NCI-H82 treated with DMSO at 0.1 percent for 48 hours (cell line): ENCODE data around the gene WDR53.
"Not testable (repeated sequence)": the region's sequence is repeated elsewhere in the genome, so short reads cannot be mapped to it uniquely, and the experiment has no call there.

Source experiments
- DNase-seq: peaks from one replicate; lab custom pipeline; 2025; ENCODE audit not compliant: unreplicated experiment; lab: John Stamatoyannopoulos, UW

Gene WDR53

DNA sequence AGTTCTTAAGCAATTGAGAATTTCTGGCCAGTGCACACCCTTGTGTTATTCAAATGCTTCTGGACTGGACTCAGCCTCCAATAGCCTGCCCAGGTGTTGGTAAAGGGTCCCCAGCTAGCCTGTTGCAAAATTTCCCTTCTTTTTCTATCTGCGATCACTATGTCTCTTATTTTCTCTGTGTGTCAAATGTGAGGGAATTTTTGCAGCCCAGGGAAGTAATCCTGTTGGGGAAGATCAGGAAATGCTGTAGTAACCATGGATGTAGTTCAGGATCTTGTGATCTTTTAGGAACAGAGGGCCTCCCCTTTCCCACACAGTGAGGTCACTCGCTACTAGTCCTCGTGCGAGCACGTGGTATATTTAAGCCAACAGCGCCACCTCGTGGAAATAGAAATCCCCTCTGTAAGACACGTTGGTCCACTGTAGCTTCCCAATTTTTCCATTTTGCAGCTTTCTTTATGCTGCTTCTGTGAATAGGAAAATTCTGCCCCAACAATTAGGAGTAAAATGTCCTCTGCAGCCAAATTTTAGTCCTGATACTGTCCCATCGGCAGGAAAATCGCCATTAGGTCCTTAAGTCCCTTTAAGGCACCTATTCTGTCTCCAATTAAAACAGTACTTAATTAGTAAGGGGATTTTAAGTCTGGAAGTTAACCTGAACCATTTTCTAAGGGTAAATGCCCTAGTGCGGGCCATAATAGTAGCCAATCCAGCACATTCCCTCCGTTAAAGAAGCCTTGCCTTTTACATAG lies 49.2 kb downstream of the WDR53 start:
- DNase-seq = peak; percentile 51

DNA sequence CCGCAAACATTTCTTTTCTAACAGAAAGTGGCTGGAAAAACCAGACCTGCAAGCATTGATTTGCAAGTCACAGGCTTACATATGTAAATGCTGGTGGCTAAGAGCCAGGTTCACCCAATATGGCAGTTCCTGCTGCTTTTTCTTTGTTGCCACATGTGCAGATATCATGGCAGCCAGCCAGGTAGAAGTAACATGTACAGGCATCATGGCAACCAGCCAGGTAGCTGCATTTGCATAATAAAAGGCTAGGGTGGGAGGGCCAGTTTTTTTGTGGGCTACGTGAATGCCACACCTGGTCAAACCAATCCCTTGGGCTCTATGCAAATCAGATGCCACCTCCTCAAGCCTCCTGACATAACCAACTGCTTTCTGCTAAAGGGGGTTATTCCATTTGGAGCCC lies 50.4 kb downstream of the WDR53 start:
- no peak for DNase-seq

DNA sequence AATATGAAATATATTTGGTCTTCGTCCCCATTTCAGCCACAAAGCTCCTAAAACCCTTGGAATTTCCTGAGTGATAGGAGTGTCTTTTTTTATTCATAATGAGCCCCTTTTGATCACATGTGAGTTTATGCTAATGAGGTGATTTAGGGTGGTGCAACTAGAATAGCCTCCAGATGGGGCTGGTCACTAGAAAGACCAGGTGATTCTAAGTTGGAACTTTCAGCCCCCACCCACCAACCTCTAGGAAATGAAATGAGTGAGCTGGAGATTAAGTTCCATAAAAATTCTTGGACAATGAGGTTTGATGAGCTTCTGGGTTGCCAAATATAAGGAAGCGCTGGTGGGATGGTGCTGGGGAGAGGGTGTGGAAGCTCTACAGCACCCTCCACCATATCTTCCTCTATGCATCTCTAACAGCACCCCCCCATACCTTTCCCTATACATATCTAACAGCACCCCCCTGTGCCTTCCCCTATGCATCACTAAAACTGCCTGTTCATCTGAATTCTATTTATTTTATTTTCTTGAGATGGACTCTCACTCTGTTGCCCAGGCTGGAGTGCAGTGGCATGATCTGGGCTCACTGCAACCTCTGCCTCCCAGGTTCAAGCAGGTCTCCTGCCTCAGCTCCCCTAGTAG lies 51.1 kb downstream of the WDR53 start:
- no peak for DNase-seq

DNA sequence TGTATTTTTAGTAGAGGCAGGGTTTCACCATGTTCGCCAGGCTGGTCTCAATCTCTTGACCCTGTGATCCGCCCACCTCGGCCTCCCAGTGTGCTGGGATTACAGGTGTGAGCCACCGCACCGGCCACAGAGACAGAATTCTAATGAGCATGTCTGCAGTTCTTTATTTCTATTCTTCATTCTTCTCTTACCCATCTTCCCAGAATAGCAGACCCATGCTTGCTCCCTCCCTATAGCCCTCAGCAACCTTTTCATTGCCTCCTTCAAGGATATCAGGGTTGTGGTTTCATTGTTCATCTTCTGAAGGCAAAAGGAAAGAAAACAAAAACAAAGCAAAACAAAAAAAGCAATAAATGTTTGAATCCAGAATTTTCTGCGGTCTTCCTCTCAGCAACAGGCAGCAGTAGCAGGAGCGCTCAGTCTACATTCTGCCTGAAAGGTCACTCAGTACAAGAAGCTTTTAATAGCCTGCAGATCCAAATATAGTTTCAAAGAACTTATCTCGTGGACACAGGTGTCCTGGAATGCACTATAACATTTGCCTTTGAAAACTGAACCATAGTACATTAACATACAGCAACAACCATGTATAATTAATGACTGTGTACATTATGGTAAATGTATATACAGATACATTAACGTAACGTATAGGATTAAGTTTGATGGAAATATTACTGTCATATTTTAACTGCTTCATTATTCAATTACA lies 53.3 kb downstream of the WDR53 start, which contains the start of gene SMCO1:
TSS of gene SMCO1 (minus strand) at position 434 of the 709 bp plus-strand sequence. CDS start at position 297, 137 bp downstream.
- no peak for DNase-seq

DNA sequence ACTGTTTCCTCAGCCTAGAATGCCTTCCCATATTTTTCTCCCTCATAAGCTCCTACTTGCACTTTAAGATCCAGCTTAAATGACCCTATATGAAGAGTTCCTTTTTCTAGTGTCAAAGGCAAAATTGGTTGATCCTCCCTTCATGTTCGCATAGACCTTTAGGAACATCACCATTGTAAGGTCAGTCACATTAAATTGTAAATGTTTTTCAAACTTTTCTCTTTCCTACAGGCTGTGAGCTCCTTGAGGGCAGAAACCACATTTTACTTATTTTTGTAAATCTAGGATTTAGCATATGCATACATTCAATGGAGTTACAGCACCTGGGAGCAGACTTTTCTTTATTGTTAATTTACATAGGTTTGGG lies 54.0 kb downstream of the WDR53 start:
- no peak for DNase-seq

DNA sequence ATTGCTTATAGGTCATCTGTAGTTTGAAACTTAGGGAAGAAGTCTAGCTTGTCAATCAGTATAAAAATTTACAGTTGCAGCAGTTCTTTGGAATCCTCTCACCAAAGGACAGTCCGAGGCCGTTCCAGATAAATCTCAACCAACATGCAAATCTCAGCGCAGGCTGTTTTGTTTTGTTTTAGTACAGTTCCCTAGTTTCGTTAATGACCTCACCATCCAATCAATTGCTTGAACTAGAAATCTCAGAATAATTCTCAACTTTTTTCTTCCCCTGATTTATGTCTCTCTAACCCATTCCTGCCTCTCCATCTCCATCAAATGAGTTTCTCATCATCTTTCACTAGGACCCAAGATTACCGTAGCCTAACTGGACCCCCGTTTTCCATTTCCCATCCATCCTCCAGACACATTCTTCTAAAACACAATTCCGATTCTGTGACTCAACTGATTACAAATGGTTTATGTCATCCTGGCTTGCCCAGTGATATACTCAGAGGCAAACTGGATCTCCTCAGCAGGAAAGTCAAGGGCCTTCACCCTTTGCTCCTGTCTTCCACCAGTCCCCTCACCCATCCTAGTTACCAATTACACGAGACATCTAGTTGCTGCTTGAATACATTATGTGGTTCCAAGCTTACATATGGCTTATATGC lies 54.5 kb downstream of the WDR53 start:
- no peak for DNase-seq

DNA sequence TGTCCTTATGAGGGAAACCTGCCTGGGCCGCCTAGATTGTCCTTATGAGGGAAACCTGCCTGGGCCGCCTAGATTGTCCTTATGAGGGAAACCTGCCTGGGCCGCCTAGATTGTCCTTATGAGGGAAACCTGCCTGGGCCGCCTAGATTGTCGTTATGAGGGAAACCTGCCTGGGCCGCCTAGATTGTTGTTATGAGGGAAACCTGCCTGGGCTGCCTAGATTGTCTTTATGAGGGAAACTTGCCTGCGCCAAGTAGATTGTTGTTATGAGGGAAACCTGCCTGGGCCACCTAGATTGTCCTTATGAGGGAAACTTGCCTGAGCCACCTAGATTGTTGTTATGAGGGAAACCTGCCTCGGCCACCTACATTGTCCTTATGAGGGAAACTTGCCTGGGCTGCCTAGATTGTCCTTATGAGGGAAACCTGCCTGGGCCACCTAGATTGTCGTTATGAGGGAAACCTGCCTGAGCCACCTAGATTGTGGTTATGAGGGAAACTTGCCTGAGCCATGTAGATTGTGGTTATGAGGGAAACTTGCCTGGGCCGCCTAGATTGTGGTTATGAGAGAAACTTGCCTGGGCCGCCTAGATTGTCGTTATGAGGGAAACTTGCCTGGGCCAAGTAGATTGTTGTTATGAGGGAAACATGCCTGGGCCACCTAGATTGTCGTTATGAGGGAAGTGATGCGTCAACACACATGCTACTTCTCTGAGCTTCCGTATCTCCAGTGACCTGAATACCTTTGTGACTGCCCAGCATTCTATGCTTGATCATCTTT lies 56.5 kb downstream of the WDR53 start:
- DNase-seq = not testable (repeated sequence)

DNA sequence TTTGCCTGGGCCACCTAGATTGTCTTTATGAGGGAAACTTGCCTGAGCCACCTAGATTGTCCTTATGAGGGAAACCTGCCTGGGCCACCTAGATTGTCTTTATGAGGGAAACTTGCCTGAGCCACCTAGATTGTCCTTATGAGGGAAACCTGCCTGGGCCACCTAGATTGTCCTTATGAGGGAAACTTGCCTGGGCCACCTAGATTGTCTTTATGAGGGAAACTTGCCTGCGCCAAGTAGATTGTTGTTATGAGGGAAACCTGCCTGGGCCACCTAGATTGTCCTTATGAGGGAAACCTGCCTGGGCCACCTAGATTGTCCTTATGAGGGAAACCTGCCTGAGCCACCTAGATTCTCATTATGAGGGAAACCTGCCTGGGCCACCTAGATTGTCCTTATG lies 57.2 kb downstream of the WDR53 start:
- DNase-seq = not testable (repeated sequence)

DNA sequence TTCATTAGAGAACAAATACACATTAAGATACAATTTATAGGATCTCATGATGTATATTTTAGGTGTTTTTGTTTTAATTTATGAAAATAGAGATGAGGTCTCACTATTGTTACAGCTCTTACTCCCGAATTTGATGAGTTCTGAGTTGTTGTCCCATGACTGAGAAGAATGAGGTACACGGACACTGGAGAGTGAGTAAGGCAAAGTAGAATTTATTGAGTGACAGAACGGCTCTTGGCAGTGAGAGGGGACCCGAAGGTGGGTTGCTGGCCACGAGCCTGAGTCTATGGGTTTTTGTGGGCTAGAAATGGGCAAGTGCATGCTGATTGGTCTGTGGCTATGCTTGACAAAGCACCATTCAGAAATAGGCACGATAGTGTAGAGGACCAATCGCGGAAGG lies 61.7 kb downstream of the WDR53 start:
- no peak for DNase-seq

DNA sequence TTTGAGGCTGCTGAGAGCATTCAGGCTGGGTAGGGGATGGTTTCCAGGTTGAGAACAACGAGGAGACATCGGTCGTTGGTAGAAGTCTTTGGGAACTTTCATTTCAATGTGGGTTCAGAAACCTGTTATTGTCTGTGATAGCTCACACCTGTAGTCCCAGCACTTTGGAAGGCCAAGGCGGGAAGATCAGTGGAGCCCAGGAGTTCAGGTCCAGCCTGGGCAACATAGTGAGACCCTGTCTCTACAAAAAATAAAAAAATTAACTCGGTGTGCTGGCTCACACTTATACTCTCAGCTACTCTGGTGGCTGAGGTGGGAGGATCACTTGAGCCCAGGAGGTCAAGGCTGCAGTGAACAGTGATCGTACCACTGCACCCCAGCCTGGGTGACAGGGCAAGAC lies 63.8 kb downstream of the WDR53 start:
- DNase-seq = no peak
